B cell (primary cell): ENCODE results near the gene PSMD8. TPM values are rescaled to one million over a fixed set of nuclear protein-coding genes. Genes with fewer than 3 reads are reported as not detected.
"Not testable (repeated sequence)": the region's sequence is repeated elsewhere in the genome, so short reads cannot be mapped to it uniquely, and the experiment has no call there.

Source experiments
- ATAC-seq: fragments of 200-7000 bp; cut with Tn5 transposase; one replicate; pipeline ENCODE4 v1.10.0; 2021; ENCODE audit warnings: low read depth, mild to moderate bottlenecking, moderate number of reproducible peaks, moderate library complexity
- CTCF ChIA-PET: fragments of 350-600 bp; sonication (Branson Sonifier 250); formaldehyde crosslinking; loops from one replicate; lab custom pipeline; 2021; ENCODE audit warnings: antibody characterized with exemption, inconsistent platforms; lab: Charles Lee
- POLR2A ChIA-PET: fragments of 350-600 bp; sonication (Branson Sonifier 250); formaldehyde crosslinking; loops from one replicate; lab custom pipeline; 2021; ENCODE audit warnings: antibody characterized with exemption; lab: Charles Lee
- DNase-seq: peaks from one replicate; pipeline ENCODE4 v3.0.0; 2013
- H2AFZ ChIP-seq: 2 replicates; pipeline ENCODE4 v1.6.1; 2012; ENCODE audit warnings: mild to moderate bottlenecking, low read depth, low read length; ENCODE audit not compliant: insufficient read depth, poor library complexity, severe bottlenecking
- H3K27ac ChIP-seq, 2 donors: 1 replicate in 1 of 2; 2 replicates in 1 of 2; pipeline ENCODE4 v1.5.1; 2012 to 2013; ENCODE audit warnings: low read length in 2 of 2, mild to moderate bottlenecking in 2 of 2, moderate library complexity in 1 of 2
- H3K27me3 ChIP-seq, 4 experiments: fragments of 200-600 bp in 1 of 4; sonication (generic) in 1 of 4; replicated peaks in 1 of 4; 1 replicate in 2 of 4; 2 replicates in 2 of 4; pipeline versions ENCODE4 v1.6.1 to v1.7.0; 2013 to 2016; ENCODE audit warnings: low read length in 3 of 4, mild to moderate bottlenecking in 2 of 4, mixed read lengths in 1 of 4, moderate library complexity in 1 of 4; ENCODE audit not compliant: insufficient read depth in 4 of 4, control insufficient read depth in 3 of 4; ENCODE audit errors: control extremely low read depth in 1 of 4
- H3K36me3 ChIP-seq, 2 experiments: replicated peaks in 1 of 2; 1 replicate in 1 of 2; 2 replicates in 1 of 2; pipeline versions ENCODE4 v1.6.1 to v1.7.1; 2013; ENCODE audit warnings: low read length in 1 of 2; ENCODE audit not compliant: insufficient read depth in 2 of 2, control insufficient read depth in 1 of 2; ENCODE audit errors: control extremely low read depth in 1 of 2, extremely low read depth in 1 of 2
- H3K4me1 ChIP-seq, 2 donors: fragments of 200-600 bp in 1 of 2; sonication (generic) in 1 of 2; 1 replicate in 1 of 2; 2 replicates in 1 of 2; pipeline versions ENCODE4 v1.5.1 to v1.6.1; 2013 to 2017; ENCODE audit warnings: low read length in 2 of 2; ENCODE audit not compliant: control insufficient read depth in 2 of 2, insufficient read depth in 2 of 2
- H3K4me2 ChIP-seq: replicated peaks from 2 replicates; pipeline ENCODE3; 2012; ENCODE audit warnings: mild to moderate bottlenecking, low read depth, low read length; ENCODE audit not compliant: poor library complexity, severe bottlenecking
- H3K4me3 ChIP-seq, 5 experiments: fragments of 200-600 bp in 1 of 5; sonication (generic) in 1 of 5; 1 replicate in 3 of 5; 2 replicates in 2 of 5; pipeline versions ENCODE4 v1.5.1 to v1.7.0; 2011 to 2016; ENCODE audit warnings: low read length in 4 of 5, mild to moderate bottlenecking in 4 of 5, low read depth in 2 of 5, control low read depth in 1 of 5, moderate library complexity in 1 of 5; ENCODE audit not compliant: insufficient read depth in 1 of 5; ENCODE audit errors: control extremely low read depth in 1 of 5, extremely low read depth in 1 of 5
- H3K79me2 ChIP-seq: fragments of 200-600 bp; sonication (generic); one replicate; pipeline ENCODE4 v1.6.0; 2016; ENCODE audit warnings: low read length; ENCODE audit not compliant: control insufficient read depth, insufficient read depth
- H3K9ac ChIP-seq: fragments of 200-600 bp; sonication (generic); 2 replicates; pipeline ENCODE4 v1.6.1; 2017; ENCODE audit warnings: mild to moderate bottlenecking, low read length, moderate library complexity
- H3K9me3 ChIP-seq, 3 donors: one replicate each; pipeline versions ENCODE4 v1.6.1 to v1.7.1; 2013; ENCODE audit warnings: low read length in 2 of 3; ENCODE audit not compliant: control insufficient read depth in 2 of 3, insufficient read depth in 1 of 3; ENCODE audit errors: control extremely low read depth in 1 of 3
- H4K20me1 ChIP-seq: 2 replicates; pipeline ENCODE4 v1.6.0; 2012; ENCODE audit warnings: mild to moderate bottlenecking, low read length; ENCODE audit not compliant: insufficient read depth, control insufficient read depth, poor library complexity, severe bottlenecking
- H3K27ac Mint-ChIP-seq: one replicate; pipeline ENCODE4 v1.8.0; 2021; ENCODE audit warnings: mixed read lengths
- H3K27me3 Mint-ChIP-seq: one replicate; pipeline ENCODE4 v1.8.0; 2021; ENCODE audit warnings: mixed read lengths
- H3K4me1 Mint-ChIP-seq: one replicate; pipeline ENCODE4 v1.8.0; 2021; ENCODE audit warnings: mixed read lengths
- H3K4me3 Mint-ChIP-seq: one replicate; pipeline ENCODE4 v1.8.0; 2021; ENCODE audit warnings: mixed read lengths
- H3K9me3 Mint-ChIP-seq: one replicate; pipeline ENCODE4 v1.8.0; 2022; ENCODE audit warnings: mixed read lengths; ENCODE audit not compliant: insufficient read depth
- EZH2 ChIP-seq: IDR thresholded peaks from 2 replicates; pipeline ENCODE4 v1.6.1; 2012; ENCODE audit warnings: borderline replicate concordance, low read depth, mild to moderate bottlenecking, moderate library complexity, low read length; ENCODE audit not compliant: insufficient read depth, poor library complexity, severe bottlenecking
- WGBS: methylation state at CpG from one replicate; pipeline ENCODE4 v1.1.5; 2013; ENCODE audit warnings: missing lambda C conversion rate; ENCODE audit not compliant: insufficient coverage; 5-methylcytosine and 5-hydroxymethylcytosine counted together
- intact Hi-C: fragments of 100-400 bp; cut with micrococcal nuclease; formaldehyde crosslinking; loops from one replicate; pipeline ENCODE4 v1.10.0; 2022
- polyA plus RNA-seq: library from polyadenylated mRNA; depleted of rRNA; stranded (reverse); fragments of >200 nt; gene quantifications from 2 replicates; pipeline ENCODE4 v1.2.3, GENCODE V29; 2012
- total RNA-seq, 2 donors: library from RNA; stranded (reverse); fragments of 120-200 nt in 1 of 2; gene quantifications; 1 replicate in 1 of 2; 2 replicates in 1 of 2; pipeline versions ENCODE4 v1.2.3 to v1.2.4, GENCODE V29; 2013 to 2022
- TF ChIP-seq, protein P1 (sequence below): fragments of 200-600 bp; IDR thresholded peaks from one replicate; pipeline ENCODE4 v1.8.0; 2022; ENCODE audit warnings: antibody characterized with exemption, mild to moderate bottlenecking

PSMD8 gene
- total and polyA plus RNA-seq, 2 donors (not counting 1 experiment from before 2014, with no cell fraction given) = 88.1 to 122 TPM

- 100% methylated on average over 1 of the region's 13 CpGs for WGBS
These were observed 36.8 kb downstream of the PSMD8 start for GRCh38 chr19:38411041-38411712.

GRCh38 chr19:38411898-38412297 lies 37.5 kb downstream of the PSMD8 start:
- intact Hi-C loops, ATAC-seq, H3K27me3 Mint-ChIP-seq, H4K20me1 ChIP-seq, H2AFZ ChIP-seq, H3K9me3 Mint-ChIP-seq, H3K79me2 ChIP-seq, H3K4me1 ChIP-seq, H3K4me3 ChIP-seq, H3K27ac ChIP-seq, H3K9ac ChIP-seq, H3K4me1 Mint-ChIP-seq, H3K9me3 ChIP-seq, H3K4me3 Mint-ChIP-seq, DNase-seq, H3K4me2 ChIP-seq, H3K36me3 ChIP-seq, H3K27ac Mint-ChIP-seq, H3K27me3 ChIP-seq: not testable (repeated sequence)
- 100% methylated on average over 5 of the region's 5 CpGs for WGBS
- CTCF ChIA-PET = interaction anchor here (0.6 kb wide), 1 partner anchor 222 kb away, joined by 3 read pairs; no protein-coding TSS in a partner anchor
- POLR2A ChIA-PET = interaction anchor here (1.3 kb wide), 1 partner anchor 9 kb away, joined by 4 read pairs; the partner anchor contains the start of gene FAM98C

More at GRCh38 chr19:38411041-38411712, 36.8 kb downstream of the PSMD8 start:
- ATAC-seq (no peak), DNase-seq (no peak)
- Histone ChIP-seq H3K4me3 (no peak overlapping the region), H3K9ac (no peak overlapping the region), H2AFZ (no peak overlapping the region), H3K27me3 (no peaks in the 10 kb centered on the region), H3K36me3 (peaks cover 2 to 14% of the 10 kb centered on the region in 2 experiments), H3K79me2 (no peaks in the 10 kb centered on the region), H4K20me1 (no peaks in the 10 kb centered on the region), H3K9me3 (no peaks in the 10 kb centered on the region), H3K4me2 (no peak overlapping the region), H3K27ac (no peak overlapping the region), H3K4me1 (no peaks in the 10 kb centered on the region)
- intact Hi-C loops = no loop called here
- CTCF ChIA-PET = interaction anchor here (0.6 kb wide), 1 partner anchor 223 kb away, joined by 3 read pairs; no protein-coding TSS in a partner anchor
- Mint-ChIP-seq H3K4me3 (no peak overlapping the region), H3K9me3 (no peaks in the 10 kb centered on the region), H3K4me1 (no peaks in the 10 kb centered on the region), H3K27ac (no peak overlapping the region), H3K27me3 (no peaks in the 10 kb centered on the region)
- no peak for TF ChIP-seq EZH2
- TF ChIP-seq, protein P1, sequence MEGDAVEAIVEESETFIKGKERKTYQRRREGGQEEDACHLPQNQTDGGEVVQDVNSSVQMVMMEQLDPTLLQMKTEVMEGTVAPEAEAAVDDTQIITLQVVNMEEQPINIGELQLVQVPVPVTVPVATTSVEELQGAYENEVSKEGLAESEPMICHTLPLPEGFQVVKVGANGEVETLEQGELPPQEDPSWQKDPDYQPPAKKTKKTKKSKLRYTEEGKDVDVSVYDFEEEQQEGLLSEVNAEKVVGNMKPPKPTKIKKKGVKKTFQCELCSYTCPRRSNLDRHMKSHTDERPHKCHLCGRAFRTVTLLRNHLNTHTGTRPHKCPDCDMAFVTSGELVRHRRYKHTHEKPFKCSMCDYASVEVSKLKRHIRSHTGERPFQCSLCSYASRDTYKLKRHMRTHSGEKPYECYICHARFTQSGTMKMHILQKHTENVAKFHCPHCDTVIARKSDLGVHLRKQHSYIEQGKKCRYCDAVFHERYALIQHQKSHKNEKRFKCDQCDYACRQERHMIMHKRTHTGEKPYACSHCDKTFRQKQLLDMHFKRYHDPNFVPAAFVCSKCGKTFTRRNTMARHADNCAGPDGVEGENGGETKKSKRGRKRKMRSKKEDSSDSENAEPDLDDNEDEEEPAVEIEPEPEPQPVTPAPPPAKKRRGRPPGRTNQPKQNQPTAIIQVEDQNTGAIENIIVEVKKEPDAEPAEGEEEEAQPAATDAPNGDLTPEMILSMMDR = no peak
- POLR2A ChIA-PET = interaction anchor here (1.3 kb wide), 1 partner anchor 9 kb away, joined by 4 read pairs; the partner anchor contains the start of gene FAM98C
